Measurements from ENCODE around the gene PARP1.

PARP1 gene

DNA sequence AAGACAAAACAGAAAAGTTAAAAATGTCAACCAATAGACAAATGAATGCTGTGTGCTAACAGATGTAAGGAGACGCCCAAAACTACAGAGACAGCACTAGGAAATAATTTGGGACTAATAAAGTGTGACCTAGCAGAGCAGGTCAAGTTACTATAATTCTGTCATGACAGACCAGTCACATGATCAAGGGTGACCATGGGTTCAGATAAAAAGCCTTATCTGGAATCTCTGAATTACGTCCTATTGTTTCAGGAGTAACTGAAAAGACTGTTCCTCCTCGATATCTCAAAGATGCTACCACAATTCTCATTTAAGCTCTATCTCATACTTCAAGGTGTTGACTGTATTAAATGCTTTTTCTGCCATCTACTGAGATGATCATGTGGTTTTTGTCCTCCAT is 31.6 kb downstream of the PARP1 start:
- TF ChIP-seq, protein P1, sequence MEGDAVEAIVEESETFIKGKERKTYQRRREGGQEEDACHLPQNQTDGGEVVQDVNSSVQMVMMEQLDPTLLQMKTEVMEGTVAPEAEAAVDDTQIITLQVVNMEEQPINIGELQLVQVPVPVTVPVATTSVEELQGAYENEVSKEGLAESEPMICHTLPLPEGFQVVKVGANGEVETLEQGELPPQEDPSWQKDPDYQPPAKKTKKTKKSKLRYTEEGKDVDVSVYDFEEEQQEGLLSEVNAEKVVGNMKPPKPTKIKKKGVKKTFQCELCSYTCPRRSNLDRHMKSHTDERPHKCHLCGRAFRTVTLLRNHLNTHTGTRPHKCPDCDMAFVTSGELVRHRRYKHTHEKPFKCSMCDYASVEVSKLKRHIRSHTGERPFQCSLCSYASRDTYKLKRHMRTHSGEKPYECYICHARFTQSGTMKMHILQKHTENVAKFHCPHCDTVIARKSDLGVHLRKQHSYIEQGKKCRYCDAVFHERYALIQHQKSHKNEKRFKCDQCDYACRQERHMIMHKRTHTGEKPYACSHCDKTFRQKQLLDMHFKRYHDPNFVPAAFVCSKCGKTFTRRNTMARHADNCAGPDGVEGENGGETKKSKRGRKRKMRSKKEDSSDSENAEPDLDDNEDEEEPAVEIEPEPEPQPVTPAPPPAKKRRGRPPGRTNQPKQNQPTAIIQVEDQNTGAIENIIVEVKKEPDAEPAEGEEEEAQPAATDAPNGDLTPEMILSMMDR (IDR thresholded peaks at IDR 0.05) = no peak
- H3K27ac ChIP-seq = no peak overlapping the region
- H3K4me3 ChIP-seq = no peak overlapping the region
- no peak for DNase-seq (ENCODE audit: low spot score)

DNA sequence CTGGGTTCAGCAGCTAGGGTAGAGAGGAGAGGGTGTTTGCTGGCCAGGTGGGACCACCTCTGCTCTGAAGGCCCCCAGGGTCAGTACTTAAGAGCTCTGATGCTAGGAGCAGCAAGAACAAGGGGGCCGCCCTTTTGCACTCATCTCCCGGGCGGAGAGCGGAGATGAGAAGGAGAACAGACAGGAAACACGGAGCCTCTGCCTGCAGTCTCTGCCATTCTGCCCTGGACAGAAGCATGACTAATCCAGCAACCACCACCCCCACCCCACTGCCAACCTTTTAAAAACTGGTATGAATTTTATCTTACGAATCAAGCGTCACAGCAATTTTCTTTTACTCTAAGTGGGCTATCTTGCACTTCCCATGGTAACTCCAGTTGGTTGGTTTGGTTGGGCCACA is 34.5 kb downstream of the PARP1 start:
- TF ChIP-seq, protein P1 (IDR thresholded peaks at IDR 0.05) = no peak
- DNase-seq (ENCODE audit: low spot score) = no peak
- Histone ChIP-seq H3K4me3 (no peak overlapping the region), H3K27ac (no peak overlapping the region)

DNA sequence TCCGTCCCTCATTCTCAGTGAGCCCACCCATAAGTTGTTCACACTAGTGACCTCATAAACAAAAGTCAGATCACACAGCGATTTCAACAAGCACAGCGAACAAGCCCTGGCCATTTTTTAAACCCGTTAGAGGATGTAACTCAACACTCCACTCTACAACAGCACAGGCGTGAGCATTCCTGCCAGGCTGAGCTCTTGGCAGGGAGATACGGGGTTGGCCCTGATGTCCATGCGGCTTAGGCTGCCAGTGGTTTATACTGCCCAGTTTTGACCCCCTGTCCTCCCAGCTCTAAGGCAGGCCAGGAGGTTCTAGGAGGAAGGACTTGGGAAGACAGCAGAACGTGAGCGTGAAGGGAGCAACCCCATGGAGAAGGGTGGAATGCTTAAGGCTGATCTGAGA is 35.0 kb downstream of the PARP1 start:
- H3K27ac ChIP-seq = no peak overlapping the region

DNA sequence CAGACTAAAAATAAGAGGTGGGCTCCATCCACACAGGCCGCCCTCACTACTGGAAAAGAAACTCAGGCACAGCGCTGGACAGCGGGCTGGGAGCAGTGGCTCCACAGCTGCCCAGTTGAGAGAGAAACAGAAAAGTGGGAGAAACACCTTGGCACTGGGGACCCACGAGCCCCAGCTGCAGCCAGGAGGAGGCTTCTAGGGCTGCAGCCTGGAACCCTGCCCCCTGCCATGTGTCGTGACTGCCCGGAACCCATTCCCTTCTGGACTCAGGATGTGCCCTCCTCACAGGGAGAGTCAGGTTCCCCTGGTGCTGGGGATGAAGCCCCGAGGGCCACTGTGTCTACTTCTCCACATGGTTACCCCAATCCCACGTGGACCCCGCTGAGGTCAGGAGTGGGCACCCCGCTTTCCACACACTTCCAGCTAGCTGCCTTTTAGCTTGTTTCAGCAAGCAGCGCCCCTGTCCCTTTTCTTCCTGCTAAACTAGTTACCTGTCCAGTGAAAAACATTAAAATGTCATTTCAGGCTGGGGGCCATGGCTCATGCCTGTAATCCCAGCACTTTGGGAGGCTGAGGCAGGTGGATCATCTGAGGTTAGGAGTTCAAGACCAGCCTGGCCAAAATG is 35.9 kb downstream of the PARP1 start:
- DNase-seq (ENCODE audit: low spot score) = no peak
- Histone ChIP-seq H3K27ac (no peak overlapping the region), H3K4me3 (no peak overlapping the region)
- TF ChIP-seq, protein P1 (IDR thresholded peaks at IDR 0.05) = no peak

More for the DNA sequence above, 35.0 kb downstream of the PARP1 start:
- H3K4me3 ChIP-seq = no peak overlapping the region
- DNase-seq (ENCODE audit: low spot score) = no peak
- TF ChIP-seq, protein P1 (IDR thresholded peaks at IDR 0.05) = no peak

DNA sequence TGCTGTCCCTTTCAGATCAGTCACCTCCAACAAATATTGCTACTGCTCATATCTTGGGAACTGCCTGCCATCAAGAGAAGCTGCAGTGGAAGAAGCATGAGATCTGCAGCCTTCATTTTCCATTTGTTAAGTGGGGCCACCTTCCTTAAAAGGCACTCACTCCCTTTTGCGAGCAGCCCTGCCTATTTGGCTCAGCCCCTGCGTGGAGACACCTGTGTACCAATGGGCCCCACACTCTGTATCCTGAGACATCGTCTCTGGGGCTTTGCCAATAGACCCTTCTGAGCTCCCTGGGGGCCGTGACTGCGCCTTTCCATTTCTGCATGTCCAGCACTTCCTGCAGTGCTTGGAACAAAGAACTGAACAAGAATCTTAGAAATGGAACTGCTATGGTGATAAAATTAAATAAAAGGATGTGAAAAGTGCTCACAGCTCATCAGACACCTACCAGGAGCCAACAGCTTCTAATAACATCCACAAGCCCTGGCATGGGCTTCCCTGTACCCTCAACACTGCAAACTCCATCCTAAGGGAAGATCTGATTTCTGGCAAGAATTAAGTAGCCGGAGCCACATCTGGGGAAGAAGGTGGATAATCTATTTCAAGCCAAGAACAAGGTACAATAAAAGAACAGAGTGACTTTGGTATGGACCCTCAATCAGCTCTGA is 36.7 kb downstream of the PARP1 start:
- H3K4me3 ChIP-seq = no peak overlapping the region
- no peak overlapping the region for H3K27ac ChIP-seq
- TF ChIP-seq, protein P1 (IDR thresholded peaks at IDR 0.05) = no peak
- no peak for DNase-seq (ENCODE audit: low spot score)

DNA sequence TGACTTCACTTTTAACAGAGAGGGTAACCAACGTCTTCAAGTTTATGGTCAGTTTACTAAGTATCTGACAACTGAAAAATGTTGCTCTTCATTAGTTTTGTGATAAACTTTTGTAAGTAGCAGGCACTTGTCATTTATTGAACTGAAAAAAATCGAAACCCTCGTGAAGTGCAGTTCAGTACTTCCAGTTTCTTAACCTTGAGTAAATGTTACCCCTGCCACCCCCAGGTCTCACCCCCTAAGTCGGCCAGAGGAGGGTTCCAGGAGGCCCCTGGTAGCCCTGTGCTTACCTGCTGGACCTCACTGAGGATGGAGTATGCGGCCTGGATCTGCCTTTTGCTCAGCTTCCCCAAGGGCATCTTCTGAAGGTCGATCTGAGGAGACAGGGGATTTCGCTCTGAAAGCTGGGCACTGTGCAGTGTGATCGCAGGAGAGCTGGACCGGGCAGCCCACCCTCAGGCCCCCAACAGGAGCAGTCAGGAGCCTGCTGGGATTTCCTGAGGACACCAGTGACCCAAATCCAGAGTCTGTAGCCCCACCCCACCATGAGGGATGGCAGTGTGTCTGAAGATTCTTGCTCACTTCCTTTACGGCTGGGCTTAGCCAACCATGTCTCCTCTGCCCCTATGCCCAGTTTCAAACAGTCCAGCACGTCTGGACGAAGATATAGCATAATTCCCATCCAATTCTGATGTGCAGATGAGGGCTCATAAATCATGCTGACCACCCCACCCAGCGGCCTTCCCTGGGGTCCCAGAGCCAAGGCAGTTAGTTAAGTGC is 37.6 kb downstream of the PARP1 start:
- no peak overlapping the region for H3K4me3 ChIP-seq
- TF ChIP-seq, protein P1 (IDR thresholded peaks at IDR 0.05) = no peak
- H3K27ac ChIP-seq = no peak overlapping the region
- no peak for DNase-seq (ENCODE audit: low spot score)

Data from coronary artery (tissue), 2 donors.